ENCODE data around the gene ETV1.

The ETV1 gene

DNA sequence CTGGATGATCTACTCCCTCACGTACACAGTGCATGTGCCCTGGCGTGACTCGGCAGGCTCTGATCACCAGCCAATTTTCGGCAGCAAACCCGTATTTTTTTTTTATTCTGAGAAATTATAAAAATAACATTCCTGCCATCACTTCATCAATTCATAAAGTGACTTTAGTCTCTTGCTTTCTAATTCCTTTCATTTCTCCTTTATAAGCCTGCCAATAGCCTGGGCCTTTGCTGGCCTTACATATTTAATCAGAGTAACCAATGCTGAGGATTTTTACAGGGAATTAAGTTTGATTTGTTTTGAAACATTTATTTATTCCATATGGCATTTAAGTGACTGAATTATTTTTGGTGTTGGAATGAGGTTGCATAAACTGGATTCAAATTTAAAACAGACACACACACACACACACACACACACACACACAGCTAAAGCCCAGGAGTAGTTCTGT lies 140.8 kb downstream of the ETV1 start:
- no peak for DNase-seq (ENCODE audit: low read depth)
- no peak overlapping the region for H3K4me3 ChIP-seq (ENCODE audit: low read depth, low read length)

DNA sequence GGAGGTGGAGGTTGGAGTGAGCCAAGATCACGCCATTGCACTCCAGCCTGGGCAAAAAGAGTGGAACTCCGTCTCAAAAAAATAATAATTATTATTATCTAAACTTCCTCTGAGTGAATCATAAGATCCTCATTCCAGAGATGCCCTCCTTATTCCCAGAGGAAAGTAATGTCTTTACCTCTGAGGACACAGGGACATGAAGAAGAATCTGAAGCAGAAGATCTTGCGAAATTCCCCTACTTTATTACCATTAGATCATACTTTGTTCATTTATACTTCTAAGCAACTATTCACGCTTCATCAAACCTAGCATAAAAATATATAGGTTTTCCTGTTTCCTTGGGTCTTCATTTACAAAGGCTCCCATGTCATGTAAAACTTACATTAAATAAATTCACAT lies 143.1 kb downstream of the ETV1 start:
- H3K4me3 ChIP-seq (ENCODE audit: low read depth, low read length) = no peak overlapping the region
- DNase-seq (ENCODE audit: low read depth) = no peak

DNA sequence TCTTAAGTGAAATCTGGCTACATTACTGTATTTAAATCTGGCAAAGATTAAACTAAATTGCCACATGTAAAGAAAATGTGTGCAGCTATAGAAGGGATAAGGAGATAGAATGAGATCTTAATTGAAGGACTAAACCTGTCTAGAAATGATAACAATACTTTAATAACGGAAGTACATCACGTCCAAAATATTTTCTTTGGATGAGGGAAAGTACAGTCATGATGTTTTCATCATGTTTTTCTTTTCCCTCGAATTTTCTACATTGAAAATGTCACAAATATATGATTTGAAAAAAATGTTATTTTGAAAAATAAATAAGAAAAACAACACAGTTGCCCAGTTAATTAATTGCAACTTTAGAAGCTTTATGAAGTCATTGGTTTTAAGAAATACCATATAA lies 143.9 kb downstream of the ETV1 start:
- no peak overlapping the region for H3K4me3 ChIP-seq (ENCODE audit: low read depth, low read length)
- DNase-seq (ENCODE audit: low read depth) = no peak

DNA sequence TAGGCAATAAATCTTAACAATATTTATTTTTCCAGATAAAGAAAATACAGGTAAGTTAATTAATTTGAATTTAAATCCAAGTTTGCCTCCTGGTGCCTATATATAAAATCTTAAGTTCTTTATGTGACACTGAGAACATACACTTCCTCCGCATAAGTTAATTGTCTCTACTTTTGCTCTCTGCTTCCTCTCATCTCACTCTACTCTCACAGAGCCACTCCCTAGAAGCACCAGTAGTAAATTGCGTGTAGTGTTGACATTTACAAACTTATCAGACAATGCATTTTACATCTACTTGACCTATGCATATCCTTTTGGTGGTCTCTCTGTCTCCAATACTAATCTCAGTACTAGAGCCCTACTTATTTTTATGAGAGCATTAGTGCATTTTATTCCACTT lies 144.5 kb downstream of the ETV1 start:
- no peak overlapping the region for H3K4me3 ChIP-seq (ENCODE audit: low read depth, low read length)
- no peak for DNase-seq (ENCODE audit: low read depth)

DNA sequence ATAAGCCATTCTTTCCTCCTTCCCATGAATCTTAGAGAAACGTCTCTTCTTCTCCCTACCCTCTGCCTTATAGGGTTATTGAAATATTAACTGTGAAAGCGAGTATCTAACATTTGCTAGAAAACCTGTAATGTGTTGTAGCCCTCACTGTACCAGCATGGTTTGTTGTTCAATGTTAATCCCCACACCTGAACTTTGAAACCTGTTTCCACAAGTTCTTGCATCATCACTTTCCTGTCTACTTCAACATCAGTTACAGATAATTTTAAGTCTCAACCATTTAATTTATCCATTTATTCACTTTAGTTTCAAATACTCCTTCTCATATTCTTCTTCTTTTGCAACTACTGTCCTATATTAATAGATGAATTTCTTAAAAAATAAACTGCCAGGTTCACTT lies 148.2 kb downstream of the ETV1 start:
- no peak for DNase-seq (ENCODE audit: low read depth)
- no peak overlapping the region for H3K4me3 ChIP-seq (ENCODE audit: low read depth, low read length)

All from skeletal muscle cell (primary cell).